Inflammatory macrophage (primary cell): ENCODE results near the gene ELOVL7.
"Not testable (repeated sequence)": the region's sequence is repeated elsewhere in the genome, so short reads cannot be mapped to it uniquely, and the experiment has no call there.

Experiments used
- DNase-seq, 2 donors: peaks; one replicate each; pipeline ENCODE4 v3.0.0-alpha.2; 2020 to 2022
- total RNA-seq, 18 experiments: gene quantifications; one replicate each; lab custom pipeline; 2026; ENCODE audit warnings: mixed read lengths in 6 of 18, inconsistent platforms in 2 of 18; lab: John Stamatoyannopoulos, UW

Gene ELOVL7
- 2.6 to 209 (median 9.6) reads per million in 18 experiments for total RNA-seq

DNA sequence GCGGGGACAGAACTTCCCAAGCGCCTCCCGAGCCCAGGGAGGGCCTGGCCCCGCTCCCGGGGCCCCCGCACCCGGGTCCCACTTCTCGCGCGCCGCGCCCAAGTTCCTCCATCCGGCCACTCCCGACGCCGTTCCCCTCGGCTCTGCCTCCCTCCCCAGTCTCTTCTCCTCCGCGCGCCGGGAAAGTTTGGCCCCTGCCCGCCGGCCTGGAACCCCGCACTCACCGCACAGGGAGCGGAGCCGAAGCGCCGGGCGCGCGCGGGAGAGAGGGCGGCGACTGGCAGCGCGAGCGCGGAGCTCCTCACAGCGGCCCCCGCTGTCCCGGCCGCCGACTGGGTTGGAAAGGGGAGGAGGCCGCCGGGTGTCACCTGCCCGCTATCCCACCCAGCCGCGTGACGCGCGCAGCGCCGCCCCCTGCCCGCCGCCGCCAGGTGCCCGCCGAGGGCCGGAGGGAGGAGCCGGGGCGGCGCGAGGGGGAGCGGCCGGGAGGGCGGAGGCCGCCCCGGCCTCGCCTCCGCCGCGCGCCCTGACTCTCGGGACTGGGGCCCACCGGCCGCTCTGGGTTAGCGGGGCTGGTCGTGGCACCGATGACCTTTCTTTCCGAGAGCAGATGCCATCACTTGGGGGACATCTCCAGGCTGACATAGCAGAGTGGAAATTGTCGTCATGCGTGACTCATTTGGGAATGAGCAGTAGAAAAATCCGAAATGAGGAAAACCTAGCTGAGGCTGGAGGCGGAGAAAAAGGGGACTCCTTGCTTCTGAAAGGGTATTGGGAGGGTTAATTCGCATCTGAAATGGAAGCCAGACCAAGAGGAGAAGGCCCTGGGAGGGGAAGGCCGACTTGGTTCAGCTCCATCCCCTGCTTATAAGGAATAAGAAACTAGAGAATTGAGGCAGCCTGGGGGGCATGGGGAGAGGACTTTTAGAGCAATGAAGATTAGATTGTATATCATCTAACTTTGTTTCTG is at the start of gene ELOVL7:
ELOVL7 (minus strand) TSS at position 334 of the 970 bp plus-strand sequence. CDS start 56,872 bp downstream, outside the sequence.
- peak in 1 of 2 donors; percentile 35 for DNase-seq

DNA sequence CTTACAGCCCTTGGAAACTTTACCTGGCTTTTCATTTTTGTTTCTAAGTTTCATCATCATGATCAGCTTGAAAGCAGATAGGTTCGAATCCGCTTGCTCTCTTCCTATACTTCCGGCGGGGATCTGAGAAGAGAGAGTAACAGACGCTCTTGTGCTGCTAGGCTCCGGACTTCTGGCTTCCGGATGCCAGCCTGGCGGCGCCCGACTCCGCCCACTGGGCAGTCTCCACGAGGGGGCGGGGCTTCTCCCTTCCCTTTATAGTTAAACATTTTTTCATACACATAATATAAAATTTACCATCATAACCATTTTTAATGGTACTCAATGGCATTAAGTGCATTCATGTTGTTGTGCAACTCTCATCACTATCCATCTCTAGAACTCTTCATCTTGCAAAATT is 49.5 kb upstream of the ELOVL7 start:
- DNase-seq = no peak

- DNase-seq = no peak
Measured at GRCh38 chr5:60891667-60892066, 47.6 kb upstream of the ELOVL7 start.

- no peak for DNase-seq
Measured at GRCh38 chr5:60888359-60889061, 44.4 kb upstream of the ELOVL7 start.

DNA sequence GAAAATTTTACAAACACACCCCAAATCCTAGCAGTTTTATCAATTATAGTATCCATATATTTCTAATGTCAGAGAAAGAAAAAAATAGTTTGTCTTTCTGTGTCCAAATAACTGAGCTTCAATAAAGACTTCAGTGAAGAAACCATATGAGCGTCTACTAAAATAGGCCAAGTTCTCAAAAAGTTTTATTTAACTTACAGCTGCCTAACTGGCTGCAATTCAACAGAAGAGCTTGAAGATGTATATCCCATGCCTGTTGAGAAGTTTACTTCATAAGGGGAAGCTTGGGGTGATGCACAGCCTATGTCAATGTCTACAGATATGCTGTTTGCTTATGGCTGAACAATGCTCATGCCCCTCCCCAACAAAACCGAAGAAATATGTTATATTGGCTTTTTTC is 43.7 kb upstream of the ELOVL7 start:
- no peak for DNase-seq

GRCh38 chr5:60887096-60887495 is 43.0 kb upstream of the ELOVL7 start:
- DNase-seq = no peak

- DNase-seq = no peak
Measured at GRCh38 chr5:60886158-60886557, 42.1 kb upstream of the ELOVL7 start.

GRCh38 chr5:60883229-60883628 is 39.2 kb upstream of the ELOVL7 start:
- peak; percentile 7 to 15 for DNase-seq

- no peak for DNase-seq
Measured at GRCh38 chr5:60872892-60873291, 28.8 kb upstream of the ELOVL7 start.

DNA sequence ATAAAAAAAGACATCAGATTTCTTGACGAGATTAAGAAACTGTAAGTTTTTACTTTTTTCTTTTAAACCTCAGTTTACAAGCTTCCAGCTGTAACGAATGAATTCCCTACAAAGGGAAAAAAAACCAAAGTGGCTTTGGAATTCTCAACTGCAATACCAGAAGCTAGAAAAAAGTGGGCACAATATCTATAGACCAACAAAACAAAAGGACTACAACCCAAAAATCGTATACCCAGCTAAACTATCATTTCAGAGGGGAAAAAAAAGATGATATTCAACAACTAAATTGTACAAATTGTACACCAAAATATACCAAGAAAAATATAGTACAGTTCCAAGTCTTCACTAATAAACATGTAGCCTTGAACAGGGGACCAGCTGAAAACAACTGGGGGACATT is 26.8 kb upstream of the ELOVL7 start:
- no peak for DNase-seq

GRCh38 chr5:60860572-60860971 is 16.5 kb upstream of the ELOVL7 start:
- DNase-seq = not testable (repeated sequence)

DNA sequence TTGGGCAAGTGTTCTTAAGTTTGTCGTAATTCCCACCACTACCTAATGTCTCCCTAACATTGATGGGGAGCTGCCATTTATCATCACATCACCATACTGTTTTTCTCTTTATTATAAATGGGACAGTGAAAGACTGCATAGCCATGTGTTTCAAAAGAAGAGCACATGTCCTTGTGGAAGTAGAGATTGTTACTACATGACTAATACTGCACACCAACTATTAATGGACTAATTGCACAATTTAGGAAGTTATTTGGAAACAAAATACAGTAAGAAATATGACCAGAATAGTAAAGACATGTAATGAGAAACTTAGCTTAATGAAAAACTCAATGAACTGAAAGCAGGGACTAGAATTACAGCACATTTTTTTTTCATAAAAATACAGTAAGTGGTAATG is 12.0 kb upstream of the ELOVL7 start:
- peak; percentile 54 to 89 for DNase-seq

DNA sequence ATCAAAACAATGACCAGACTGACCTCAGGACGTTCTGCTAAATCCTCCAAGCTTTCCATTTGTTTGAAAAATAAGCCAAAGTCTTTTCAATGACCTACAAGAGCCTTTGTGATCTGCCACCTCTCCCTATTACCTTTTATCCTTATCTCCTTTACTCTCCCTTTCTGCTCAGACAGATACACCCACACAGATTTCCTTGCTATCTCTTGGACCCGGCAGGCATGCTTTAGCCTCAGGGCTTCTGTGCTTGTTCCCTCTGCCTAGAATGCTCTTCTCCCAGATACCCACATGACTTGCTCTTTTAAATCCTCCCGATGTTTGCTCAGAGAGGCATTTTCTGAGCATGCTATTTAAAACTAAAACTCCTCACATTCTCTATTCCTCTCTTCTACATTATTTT is 8.9 kb upstream of the ELOVL7 start:
- DNase-seq = no peak

- DNase-seq = no peak
Measured at GRCh38 chr5:60852317-60852716, 8.2 kb upstream of the ELOVL7 start.

- DNase-seq = no peak
Measured at GRCh38 chr5:60851626-60852025, 7.6 kb upstream of the ELOVL7 start.

- DNase-seq = no peak
Measured at GRCh38 chr5:60846298-60846697, 2.2 kb upstream of the ELOVL7 start.

GRCh38 chr5:60843386-60843935 is 608 bp downstream of the ELOVL7 start:
- no peak for DNase-seq

- no peak for DNase-seq
Measured at GRCh38 chr5:60842871-60843385, 1.1 kb downstream of the ELOVL7 start.

- no peak for DNase-seq
Measured at GRCh38 chr5:60841361-60841760, 2.7 kb downstream of the ELOVL7 start.

DNA sequence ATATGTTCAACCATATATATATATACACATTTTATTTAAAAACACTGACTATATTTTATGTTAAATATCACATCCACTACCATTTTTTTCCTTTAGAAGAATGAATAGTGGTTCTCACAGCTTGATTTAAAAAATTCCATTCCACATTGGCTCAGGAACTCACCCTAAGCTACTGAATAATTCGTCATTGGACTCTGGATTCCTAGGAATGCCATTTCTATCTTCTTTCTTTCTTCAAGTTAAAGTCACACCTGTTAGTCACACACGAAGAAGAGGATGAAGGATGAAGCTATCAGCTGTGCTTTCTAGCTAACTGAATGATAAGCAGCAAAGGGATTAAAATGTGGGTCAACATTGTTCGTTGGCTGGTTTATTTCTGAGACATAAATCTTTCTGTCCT is 7.9 kb downstream of the ELOVL7 start:
- DNase-seq = no peak

DNA sequence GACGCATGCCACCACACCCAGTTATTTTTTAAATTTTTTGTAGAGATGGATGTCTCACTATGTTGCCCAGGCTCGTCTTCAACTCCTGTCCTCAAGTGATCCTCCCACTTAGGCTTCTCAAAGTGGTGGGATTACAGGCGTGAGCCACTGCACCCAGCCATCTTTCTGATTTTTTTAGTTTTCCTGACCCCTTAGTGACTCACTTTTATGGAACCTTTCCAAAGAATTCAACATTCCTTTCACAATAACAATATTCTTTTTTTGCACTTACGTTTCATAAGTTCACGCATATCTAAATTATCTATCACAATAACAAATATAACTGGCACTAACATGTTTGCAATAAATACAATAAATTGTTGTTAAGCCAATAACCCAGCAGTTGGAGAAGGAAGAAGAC is 8.5 kb downstream of the ELOVL7 start:
- DNase-seq = no peak

DNA sequence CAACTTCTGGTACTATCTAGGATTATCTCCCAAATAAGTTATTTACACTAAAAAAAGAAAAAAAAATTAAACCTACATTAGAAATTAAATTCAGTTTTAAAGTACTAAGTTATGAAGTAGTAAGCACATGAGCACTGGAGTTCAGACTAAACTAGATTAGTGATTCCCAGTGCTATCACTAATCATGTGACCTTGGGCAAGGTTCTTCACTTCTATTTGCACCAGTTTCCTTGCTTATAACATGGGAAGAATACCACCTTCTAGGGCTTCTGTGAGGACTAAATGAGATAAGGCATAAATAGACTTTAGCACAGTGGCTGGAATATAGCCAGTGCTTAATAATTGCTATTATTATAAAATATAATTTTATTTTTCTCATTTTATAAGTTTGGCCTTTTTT is 10.5 kb downstream of the ELOVL7 start:
- DNase-seq = no peak

GRCh38 chr5:60830581-60831127 is 13.4 kb downstream of the ELOVL7 start:
- DNase-seq = no peak
